Measurements from ENCODE around the gene VAC14.

VAC14 gene

GRCh38 chr16:70767377-70768202, 33.4 kb downstream of the VAC14 start:
- no peak for TF ChIP-seq TCF12 (IDR thresholded peaks at IDR 0.05; ENCODE audit: low read depth)
- TF ChIP-seq TEAD4 (IDR thresholded peaks at IDR 0.05) = no peak
- no peak for TF ChIP-seq USF1 (IDR thresholded peaks at IDR 0.05)
- TF ChIP-seq RAD21 (IDR thresholded peaks at IDR 0.05; ENCODE audit: low read depth) = no peak
- TF ChIP-seq REST (IDR thresholded peaks at IDR 0.05; ENCODE audit: low read depth) = no peak
- TF ChIP-seq CREB1 (IDR thresholded peaks at IDR 0.05; ENCODE audit: low read depth) = no peak
- no peak for TF ChIP-seq TAF1 (IDR thresholded peaks at IDR 0.05; ENCODE audit: low read depth)
- TF ChIP-seq EP300 (IDR thresholded peaks at IDR 0.05; ENCODE audit: borderline replicate concordance) = no peak
- no peak for TF ChIP-seq EGR1 (IDR thresholded peaks at IDR 0.05)
- no peak for TF ChIP-seq YY1 (IDR thresholded peaks at IDR 0.05; ENCODE audit: low read depth)
- TF ChIP-seq CEBPB (IDR thresholded peaks at IDR 0.05) = no peak
- no peak for TF ChIP-seq MAX (IDR thresholded peaks at IDR 0.05)
- TF ChIP-seq NFIC (IDR thresholded peaks at IDR 0.05) = no peak
- no peak for TF ChIP-seq FOXM1 (IDR thresholded peaks at IDR 0.05; ENCODE audit: borderline replicate concordance, low read depth)
- TF ChIP-seq ZBTB7A (IDR thresholded peaks at IDR 0.05; ENCODE audit: low read depth) = no peak

- TF ChIP-seq EGR1 (IDR thresholded peaks at IDR 0.05) (no peak), CEBPB (IDR thresholded peaks at IDR 0.05) (no peak), REST (IDR thresholded peaks at IDR 0.05; ENCODE audit: low read depth) (no peak), MAX (IDR thresholded peaks at IDR 0.05) (no peak), USF1 (IDR thresholded peaks at IDR 0.05) (no peak), ZBTB7A (IDR thresholded peaks at IDR 0.05; ENCODE audit: low read depth) (no peak), YY1 (IDR thresholded peaks at IDR 0.05; ENCODE audit: low read depth) (no peak), TCF12 (IDR thresholded peaks at IDR 0.05; ENCODE audit: low read depth) (no peak), RAD21 (IDR thresholded peaks at IDR 0.05; ENCODE audit: low read depth) (no peak), TEAD4 (IDR thresholded peaks at IDR 0.05) (no peak), FOXM1 (IDR thresholded peaks at IDR 0.05; ENCODE audit: borderline replicate concordance, low read depth) (no peak), CREB1 (IDR thresholded peaks at IDR 0.05; ENCODE audit: low read depth) (no peak), EP300 (IDR thresholded peaks at IDR 0.05; ENCODE audit: borderline replicate concordance) (no peak), TAF1 (IDR thresholded peaks at IDR 0.05; ENCODE audit: low read depth) (no peak), NFIC (IDR thresholded peaks at IDR 0.05) (no peak)
These were observed 34.3 kb downstream of the VAC14 start for GRCh38 chr16:70766658-70767057.

- no peak for TF ChIP-seq MAX (IDR thresholded peaks at IDR 0.05)
- no peak for TF ChIP-seq TAF1 (IDR thresholded peaks at IDR 0.05; ENCODE audit: low read depth)
- TF ChIP-seq TCF12 (IDR thresholded peaks at IDR 0.05; ENCODE audit: low read depth) = no peak
- TF ChIP-seq TEAD4 (IDR thresholded peaks at IDR 0.05) = no peak
- no peak for TF ChIP-seq ZBTB7A (IDR thresholded peaks at IDR 0.05; ENCODE audit: low read depth)
- no peak for TF ChIP-seq NFIC (IDR thresholded peaks at IDR 0.05)
- TF ChIP-seq CREB1 (IDR thresholded peaks at IDR 0.05; ENCODE audit: low read depth) = no peak
- TF ChIP-seq YY1 (IDR thresholded peaks at IDR 0.05; ENCODE audit: low read depth) = no peak
- TF ChIP-seq REST (IDR thresholded peaks at IDR 0.05; ENCODE audit: low read depth) = no peak
- TF ChIP-seq EP300 (IDR thresholded peaks at IDR 0.05; ENCODE audit: borderline replicate concordance) = no peak
- no peak for TF ChIP-seq RAD21 (IDR thresholded peaks at IDR 0.05; ENCODE audit: low read depth)
- no peak for TF ChIP-seq EGR1 (IDR thresholded peaks at IDR 0.05)
- TF ChIP-seq CEBPB (IDR thresholded peaks at IDR 0.05) = no peak
- TF ChIP-seq USF1 (IDR thresholded peaks at IDR 0.05) = no peak
- TF ChIP-seq FOXM1 (IDR thresholded peaks at IDR 0.05; ENCODE audit: borderline replicate concordance, low read depth) = no peak
These were observed 34.8 kb downstream of the VAC14 start for GRCh38 chr16:70766176-70766575.
